ENCODE results near the gene LRP1B.

LRP1B gene

DNA sequence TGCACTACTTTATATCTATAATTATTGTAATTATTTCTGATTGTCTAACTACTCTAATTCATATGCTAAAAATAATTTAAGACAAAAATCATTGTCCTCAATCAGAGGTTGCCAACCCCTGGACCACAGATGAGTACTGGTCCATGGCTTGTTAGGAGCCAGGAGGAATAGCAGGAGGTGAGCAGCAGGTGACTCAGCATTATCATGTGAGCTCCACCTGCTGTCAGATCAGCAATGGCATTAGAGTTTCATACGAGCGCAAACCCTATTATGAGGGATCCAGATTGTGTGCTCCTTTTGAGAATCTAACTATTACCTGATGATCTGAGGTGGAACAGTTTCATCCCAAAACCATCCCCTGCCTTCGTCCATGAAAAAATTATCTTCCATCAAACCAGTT is 1434.4 kb downstream of the LRP1B start:
- no peak for DNase-seq (ENCODE audit: extremely low spot score)
- CTCF ChIA-PET: no interaction called here

DNA sequence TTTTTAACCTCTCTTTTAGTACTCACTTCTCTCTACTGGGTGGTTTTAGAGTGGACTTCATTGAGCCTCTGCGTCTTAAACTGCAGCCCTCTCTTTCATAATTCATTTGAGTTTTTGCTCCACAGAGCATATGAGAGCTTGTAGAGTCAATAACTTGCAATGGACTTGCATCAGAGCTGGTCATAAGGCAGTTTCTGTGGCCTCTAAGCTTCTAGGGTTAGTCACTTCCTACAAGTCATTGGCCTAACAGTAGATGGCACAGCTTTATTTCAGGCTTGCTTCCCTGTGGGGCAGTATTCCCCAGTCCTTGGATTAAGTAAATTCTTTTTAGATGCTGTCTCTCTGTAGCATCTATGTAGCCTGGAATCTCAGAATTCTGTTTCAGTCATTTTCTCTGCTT is 1435.7 kb downstream of the LRP1B start:
- POLR2A ChIA-PET: no interaction called here
- no peak for DNase-seq (ENCODE audit: extremely low spot score)
- CTCF ChIA-PET: interaction anchor here (1.0 kb wide), 1 partner anchor 14 kb away, joined by 3 read pairs; no protein-coding TSS in a partner anchor
- TF ChIP-seq, protein P1, sequence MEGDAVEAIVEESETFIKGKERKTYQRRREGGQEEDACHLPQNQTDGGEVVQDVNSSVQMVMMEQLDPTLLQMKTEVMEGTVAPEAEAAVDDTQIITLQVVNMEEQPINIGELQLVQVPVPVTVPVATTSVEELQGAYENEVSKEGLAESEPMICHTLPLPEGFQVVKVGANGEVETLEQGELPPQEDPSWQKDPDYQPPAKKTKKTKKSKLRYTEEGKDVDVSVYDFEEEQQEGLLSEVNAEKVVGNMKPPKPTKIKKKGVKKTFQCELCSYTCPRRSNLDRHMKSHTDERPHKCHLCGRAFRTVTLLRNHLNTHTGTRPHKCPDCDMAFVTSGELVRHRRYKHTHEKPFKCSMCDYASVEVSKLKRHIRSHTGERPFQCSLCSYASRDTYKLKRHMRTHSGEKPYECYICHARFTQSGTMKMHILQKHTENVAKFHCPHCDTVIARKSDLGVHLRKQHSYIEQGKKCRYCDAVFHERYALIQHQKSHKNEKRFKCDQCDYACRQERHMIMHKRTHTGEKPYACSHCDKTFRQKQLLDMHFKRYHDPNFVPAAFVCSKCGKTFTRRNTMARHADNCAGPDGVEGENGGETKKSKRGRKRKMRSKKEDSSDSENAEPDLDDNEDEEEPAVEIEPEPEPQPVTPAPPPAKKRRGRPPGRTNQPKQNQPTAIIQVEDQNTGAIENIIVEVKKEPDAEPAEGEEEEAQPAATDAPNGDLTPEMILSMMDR (IDR thresholded peaks at IDR 0.05; ENCODE audit: control extremely low read depth, extremely low read depth, low read depth, missing control alignments): no peak

More for the DNA sequence above, 1434.4 kb downstream of the LRP1B start:
- POLR2A ChIA-PET: no interaction called here
- TF ChIP-seq, protein P1 (IDR thresholded peaks at IDR 0.05; ENCODE audit: control extremely low read depth, extremely low read depth, low read depth, missing control alignments): no peak

DNA sequence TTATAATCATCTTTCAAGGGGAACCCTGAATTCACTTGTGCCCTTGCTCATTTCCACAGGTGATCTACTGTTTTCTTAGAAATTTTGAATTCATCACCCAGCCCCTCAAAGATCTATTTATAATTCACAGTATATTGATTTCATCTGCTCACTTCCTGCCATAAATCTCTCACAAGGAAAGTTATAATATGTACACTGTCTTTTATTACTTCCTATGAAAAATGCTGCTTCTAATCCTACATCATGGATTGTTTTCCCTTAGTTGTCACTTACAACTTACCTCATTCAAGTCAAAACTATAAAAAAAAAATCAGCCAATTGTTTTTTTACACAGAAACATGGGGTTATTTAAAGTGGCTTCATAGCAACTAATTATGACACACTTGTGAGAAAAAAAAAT is 1443.0 kb downstream of the LRP1B start:
- POLR2A ChIA-PET: no interaction called here
- TF ChIP-seq, protein P1 (IDR thresholded peaks at IDR 0.05; ENCODE audit: control extremely low read depth, extremely low read depth, low read depth, missing control alignments): no peak
- DNase-seq (ENCODE audit: extremely low spot score): no peak
- CTCF ChIA-PET: interaction anchor here (0.9 kb wide), 1 partner anchor 8 kb away, joined by 4 read pairs; no protein-coding TSS in a partner anchor

GRCh38 chr2:140683658-140684057 is 1447.2 kb downstream of the LRP1B start:
- TF ChIP-seq, protein P1 (IDR thresholded peaks at IDR 0.05; ENCODE audit: control extremely low read depth, extremely low read depth, low read depth, missing control alignments): no peak
- ChIA-PET POLR2A (interaction anchor here (0.5 kb wide), 1 partner anchor 25 kb away, joined by 6 read pairs; no protein-coding TSS in a partner anchor), CTCF (no interaction called here)
- DNase-seq (ENCODE audit: extremely low spot score): no peak

GRCh38 chr2:140680862-140681261 is 1450.0 kb downstream of the LRP1B start:
- TF ChIP-seq, protein P1 (IDR thresholded peaks at IDR 0.05; ENCODE audit: control extremely low read depth, extremely low read depth, low read depth, missing control alignments): no peak

DNA sequence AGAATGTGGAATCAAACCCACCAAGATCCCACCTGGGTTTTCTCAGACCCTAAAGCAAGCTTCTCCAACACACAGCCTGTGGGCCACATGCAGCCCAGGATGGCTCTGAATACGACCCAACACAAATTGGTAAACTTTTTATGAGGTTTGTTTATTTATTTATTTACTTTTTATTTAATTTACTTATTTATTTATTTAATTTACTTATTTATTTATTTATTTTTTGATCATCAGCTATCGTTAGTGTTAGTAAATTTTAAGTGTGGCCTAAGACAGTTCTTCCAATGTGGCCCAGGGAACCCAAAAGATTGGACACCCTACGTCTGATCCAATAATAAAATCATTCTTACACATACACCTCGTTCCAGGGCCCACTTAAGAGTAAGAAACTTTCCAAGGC is 1451.1 kb downstream of the LRP1B start:
- ChIA-PET POLR2A (no interaction called here), CTCF (interaction anchor here (1.1 to 1.4 kb wide), 3 partner anchors 8 to 14 kb away, joined by 3 to 4 read pairs (median 4); no protein-coding TSS in a partner anchor)
- no peak for DNase-seq (ENCODE audit: extremely low spot score)
- TF ChIP-seq, protein P1 (IDR thresholded peaks at IDR 0.05; ENCODE audit: control extremely low read depth, extremely low read depth, low read depth, missing control alignments): no peak

More at GRCh38 chr2:140680862-140681261, 1450.0 kb downstream of the LRP1B start:
- ChIA-PET CTCF (interaction anchor here (1.3 kb wide), 1 partner anchor 9 kb away, joined by 4 read pairs; no protein-coding TSS in a partner anchor), POLR2A (no interaction called here)
- DNase-seq (ENCODE audit: extremely low spot score): no peak

All from GM10248 (cell line).